ENCODE measurements around the gene SELENOT.

Gene SELENOT

DNA sequence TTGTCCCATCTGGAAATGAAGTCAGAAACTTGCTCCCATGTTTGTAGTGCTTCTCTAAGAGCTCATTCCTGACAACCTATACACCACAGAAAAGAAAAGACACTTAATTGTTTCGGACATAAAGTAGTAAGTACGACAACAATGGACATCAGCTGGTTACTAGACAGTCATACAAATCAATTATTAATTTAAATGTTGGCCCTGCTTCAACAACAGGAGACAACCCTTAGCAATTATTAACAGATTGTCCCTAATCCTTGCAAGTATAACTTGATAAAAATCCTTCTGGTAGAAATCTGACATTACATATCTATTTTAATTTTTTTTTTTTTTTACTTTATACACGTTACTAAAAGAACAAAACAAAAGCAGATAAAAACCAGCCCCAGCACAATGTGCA, 70.8 kb downstream of the SELENOT start:
- DNase-seq: no peak

DNA sequence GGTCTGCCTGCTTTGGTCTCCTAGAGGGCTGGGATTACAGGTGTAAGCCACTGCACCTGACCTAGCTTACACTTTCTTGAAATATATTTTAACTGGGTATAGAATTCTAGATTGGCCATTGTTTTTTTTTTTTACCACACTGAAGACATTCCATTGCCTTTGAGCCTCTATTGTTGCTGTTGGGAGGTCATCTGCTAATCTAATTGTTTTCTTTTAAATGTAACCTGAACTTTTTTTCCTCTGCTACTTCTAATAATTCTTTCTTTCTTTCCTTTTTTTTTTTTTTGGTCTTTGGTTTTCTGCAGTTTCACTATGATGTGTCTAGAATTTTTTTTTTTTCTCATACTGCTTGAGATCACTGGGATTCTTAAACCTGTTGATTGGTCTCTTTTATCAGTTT, 72.5 kb downstream of the SELENOT start:
- no peak for DNase-seq

Measured in activated CD4-positive, alpha-beta T cell treated with anti-CD3 and anti-CD28 coated beads, Interleukin-2, amount 50 U/mL, for 1 hour (primary cell).